HFFc6 (cell line): ENCODE measurements around the gene PCID2. TPM values are rescaled to one million over a fixed set of nuclear protein-coding genes. Genes with fewer than 3 reads are reported as not detected.

Source experiments
- DNase-seq: peaks from one replicate; pipeline ENCODE4 v3.0.0-alpha.2; 2018
- H3K27ac Mint-ChIP-seq: 2 replicates; pipeline ENCODE4 v1.8.0; 2020; ENCODE audit warnings: mild to moderate bottlenecking, mixed read lengths
- H3K27me3 Mint-ChIP-seq: 2 replicates; pipeline ENCODE4 v1.8.0; 2021; ENCODE audit warnings: mild to moderate bottlenecking, moderate library complexity, mixed read lengths; ENCODE audit not compliant: insufficient read depth
- H3K36me3 Mint-ChIP-seq: 2 replicates; pipeline ENCODE4 v1.8.0; 2021; ENCODE audit warnings: low read depth, mixed read lengths
- H3K4me1 Mint-ChIP-seq: 2 replicates; pipeline ENCODE4 v1.8.0; 2020; ENCODE audit warnings: low read depth, mixed read lengths
- H3K4me3 Mint-ChIP-seq: 2 replicates; pipeline ENCODE4 v1.8.0; 2020; ENCODE audit warnings: mild to moderate bottlenecking, moderate library complexity, mixed read lengths
- H3K9me3 Mint-ChIP-seq: 2 replicates; pipeline ENCODE4 v1.8.0; 2020; ENCODE audit warnings: mild to moderate bottlenecking, mixed read lengths
- CTCF ChIP-seq: fragments of 200-600 bp; sonication (generic); IDR thresholded peaks from 2 replicates; pipeline ENCODE4 v1.5.0; 2021; ENCODE audit warnings: antibody characterized with exemption, mild to moderate bottlenecking
- total RNA-seq, 6 experiments: library from RNA; stranded (reverse); fragmentation: NEBNext Ultra II Directional; extraction: Animal tissue kit (Norgen Biotek cat#: 25700); gene quantifications; 2 replicates in 1 of 6; 3 replicates in 5 of 6; pipeline ENCODE4 v1.2.3, GENCODE V29; 2021

The PCID2 gene
- total RNA-seq, 6 experiments from 2014 or later, result 59.1 to 72.5 (median 68.3) TPM

DNA sequence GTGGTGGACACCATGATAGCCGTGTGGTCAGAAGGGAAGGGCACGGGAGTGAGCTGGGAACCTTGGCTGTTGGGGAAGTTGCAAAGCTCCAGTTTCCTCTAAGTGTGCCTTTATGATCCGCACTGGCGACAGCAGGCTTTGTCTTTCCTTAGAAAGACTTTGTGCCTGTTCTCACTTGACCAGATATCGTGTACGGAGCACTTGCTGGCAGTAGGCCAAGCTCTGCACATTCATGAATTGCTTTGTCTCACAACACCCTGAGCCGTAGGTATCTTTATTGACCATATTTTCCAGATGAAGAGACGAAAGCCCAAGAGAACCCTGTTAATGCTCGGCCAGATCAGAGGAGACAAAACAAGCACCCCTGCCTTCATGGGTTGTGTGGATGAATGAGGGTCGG, 16.0 kb upstream of the PCID2 start:
- H3K27ac Mint-ChIP-seq, result no peak overlapping the region
- DNase-seq, result no peak

DNA sequence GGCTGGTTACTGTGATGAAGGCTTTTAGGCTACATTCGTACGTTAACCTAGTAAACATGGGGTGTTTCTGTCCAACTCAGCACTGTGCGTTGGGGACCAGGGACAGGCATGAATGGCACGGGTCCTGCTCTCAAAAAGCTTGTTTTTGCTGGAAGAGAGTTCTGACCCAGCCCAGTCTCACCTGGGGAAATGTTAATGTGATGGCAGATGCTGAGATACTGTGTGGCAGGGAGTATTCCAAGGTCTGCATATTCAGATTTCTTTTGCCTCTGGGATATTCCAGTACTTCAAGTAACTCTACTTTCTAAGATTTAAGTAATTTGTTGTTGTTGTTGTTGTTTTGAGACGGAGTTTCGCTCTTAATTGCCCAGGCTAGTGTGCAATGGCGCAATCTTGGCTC, 14.6 kb upstream of the PCID2 start:
- no peak overlapping the region; the same call in 1 of the 2 replicates for H3K4me3 Mint-ChIP-seq
- H3K27ac Mint-ChIP-seq, result no peak overlapping the region
- peaks cover 2% of the 10 kb centered on the region; the same call in 1 of the 2 replicates for H3K27me3 Mint-ChIP-seq
- DNase-seq, result no peak
- peaks cover 27% of the 10 kb centered on the region for H3K4me1 Mint-ChIP-seq
- TF ChIP-seq CTCF, result no peak
- peaks cover 53% of the 10 kb centered on the region for H3K36me3 Mint-ChIP-seq
- no peaks in the 10 kb centered on the region for H3K9me3 Mint-ChIP-seq

More for the DNA sequence above, 16.0 kb upstream of the PCID2 start:
- Mint-ChIP-seq H3K27me3 (peaks cover 2% of the 10 kb centered on the region; the same call in 1 of the 2 replicates), H3K4me1 (peaks cover 24% of the 10 kb centered on the region), H3K4me3 (no peak overlapping the region), H3K36me3 (peaks cover 59% of the 10 kb centered on the region), H3K9me3 (no peaks in the 10 kb centered on the region)
- no peak for TF ChIP-seq CTCF

DNA sequence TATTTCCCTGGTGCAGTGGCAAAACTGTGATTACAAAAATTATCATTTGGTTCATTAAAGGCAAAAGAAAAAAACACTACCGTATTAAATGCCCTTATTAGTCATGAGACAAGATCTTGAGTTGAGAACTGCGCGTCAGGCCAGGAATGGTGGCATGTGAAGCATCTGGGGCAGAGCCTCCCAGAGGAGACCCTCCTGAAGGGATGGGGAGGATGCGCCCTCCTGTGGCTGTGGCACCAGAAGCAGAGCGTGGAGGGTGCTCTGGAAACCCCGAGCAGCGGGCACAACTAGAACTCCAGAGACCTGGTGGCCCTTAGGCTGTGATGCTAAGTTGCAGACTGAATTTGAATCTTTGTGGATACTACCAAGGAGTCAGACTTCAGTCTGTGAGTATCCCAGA, 12.4 kb upstream of the PCID2 start:
- no peaks in the 10 kb centered on the region for H3K9me3 Mint-ChIP-seq
- peaks cover 2% of the 10 kb centered on the region; the same call in 1 of the 2 replicates for H3K27me3 Mint-ChIP-seq
- no peak for DNase-seq
- H3K4me3 Mint-ChIP-seq, result no peak overlapping the region; the same call in 1 of the 2 replicates
- peaks cover 38% of the 10 kb centered on the region for H3K36me3 Mint-ChIP-seq
- H3K4me1 Mint-ChIP-seq, result peaks cover 27% of the 10 kb centered on the region
- TF ChIP-seq CTCF, result peak; percentile 62
- H3K27ac Mint-ChIP-seq, result peak overlapping the region; percentile 71

DNA sequence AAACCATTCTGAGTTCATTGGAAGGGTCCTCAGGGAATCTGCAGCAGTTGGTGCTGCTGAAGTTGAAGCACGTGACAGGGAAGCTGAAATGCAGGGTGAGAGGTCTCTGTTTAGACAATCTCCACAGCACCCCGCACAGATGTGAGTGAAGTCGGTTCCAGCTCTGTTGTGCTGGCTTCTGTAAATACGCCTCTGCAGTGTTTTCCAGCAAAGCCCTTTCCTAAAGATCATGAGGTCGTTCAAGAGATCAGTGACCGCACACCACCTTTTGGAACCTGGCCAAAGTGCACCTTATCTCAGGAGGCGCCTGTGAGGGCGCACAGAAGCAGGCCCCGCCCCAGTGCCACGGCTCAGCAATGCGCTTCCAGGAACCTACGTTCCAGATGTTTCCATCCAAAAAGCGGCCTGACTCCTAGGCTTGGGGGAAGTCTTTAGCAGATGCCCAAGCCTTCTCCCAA, 11.7 kb upstream of the PCID2 start:
- no peak for TF ChIP-seq CTCF
- no peak overlapping the region; the same call in 1 of the 2 replicates for H3K4me3 Mint-ChIP-seq
- H3K27ac Mint-ChIP-seq, result peak overlapping the region; percentile 75
- H3K27me3 Mint-ChIP-seq, result peaks cover 2% of the 10 kb centered on the region; the same call in 1 of the 2 replicates
- no peak for DNase-seq
- no peaks in the 10 kb centered on the region for H3K9me3 Mint-ChIP-seq
- H3K36me3 Mint-ChIP-seq, result peaks cover 38% of the 10 kb centered on the region
- H3K4me1 Mint-ChIP-seq, result peaks cover 27% of the 10 kb centered on the region

- peak; percentile 60 for DNase-seq
- H3K9me3 Mint-ChIP-seq, result no peaks in the 10 kb centered on the region
These were observed 10.9 kb upstream of the PCID2 start for GRCh38 chr13:113219256-113219940.

More at GRCh38 chr13:113219256-113219940, 10.9 kb upstream of the PCID2 start:
- Mint-ChIP-seq H3K4me1 (peaks cover 27% of the 10 kb centered on the region), H3K4me3 (peak overlapping the region; percentile 43; the same call in 1 of the 2 replicates), H3K27me3 (peaks cover 2% of the 10 kb centered on the region; the same call in 1 of the 2 replicates), H3K27ac (peak overlapping the region; percentile 75), H3K36me3 (peaks cover 33% of the 10 kb centered on the region)
- TF ChIP-seq CTCF, result no peak
